HG03469 (cell line): Measurements from ENCODE around the gene KCNJ11.

Experiments used
- ATAC-seq: cut with Tn5 transposase; IDR thresholded peaks from one replicate; pipeline ENCODE4 v1.9.1; 2021; ENCODE audit warnings: mild to moderate bottlenecking, moderate library complexity, moderate number of reproducible peaks; ENCODE audit not compliant: unreplicated experiment

KCNJ11 gene

DNA sequence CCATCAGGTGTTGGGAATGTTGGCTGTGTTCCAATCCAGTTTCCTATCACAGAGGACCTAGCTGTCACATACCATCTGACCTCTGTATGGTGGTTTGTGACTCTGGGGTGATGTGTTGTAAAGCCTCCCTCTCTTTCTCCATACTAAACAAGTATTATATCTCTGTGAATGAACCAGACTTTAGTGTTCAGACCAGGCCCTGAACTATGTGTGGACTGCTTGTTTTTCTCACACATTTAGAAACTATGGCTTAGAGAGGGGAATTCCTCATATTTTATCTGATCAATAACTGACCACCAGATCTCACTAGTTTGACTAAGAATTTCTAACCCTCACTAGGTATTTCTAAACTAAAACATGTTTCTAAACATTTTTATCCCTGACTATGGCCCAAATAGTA is 19.4 kb downstream of the KCNJ11 start:
- ATAC-seq = no peak

DNA sequence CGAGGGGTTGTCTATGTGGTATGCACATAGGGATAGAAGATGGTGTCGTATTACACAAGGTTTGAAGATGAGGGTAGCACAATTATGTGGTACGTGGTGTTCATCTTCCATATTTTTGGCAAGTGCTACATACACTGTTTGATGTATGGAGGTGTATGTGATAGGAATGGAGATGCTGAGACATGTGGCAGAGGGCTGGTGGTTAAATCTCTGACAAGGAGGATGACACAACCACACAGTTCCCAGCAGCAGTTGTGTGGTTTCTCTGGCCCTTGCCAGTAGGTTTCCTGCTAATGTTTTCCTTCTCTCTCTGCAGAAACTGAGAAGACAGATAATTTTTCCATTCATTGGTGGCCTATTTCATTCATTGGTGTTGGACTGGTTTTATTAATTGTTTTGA is 19.9 kb downstream of the KCNJ11 start:
- no peak for ATAC-seq

DNA sequence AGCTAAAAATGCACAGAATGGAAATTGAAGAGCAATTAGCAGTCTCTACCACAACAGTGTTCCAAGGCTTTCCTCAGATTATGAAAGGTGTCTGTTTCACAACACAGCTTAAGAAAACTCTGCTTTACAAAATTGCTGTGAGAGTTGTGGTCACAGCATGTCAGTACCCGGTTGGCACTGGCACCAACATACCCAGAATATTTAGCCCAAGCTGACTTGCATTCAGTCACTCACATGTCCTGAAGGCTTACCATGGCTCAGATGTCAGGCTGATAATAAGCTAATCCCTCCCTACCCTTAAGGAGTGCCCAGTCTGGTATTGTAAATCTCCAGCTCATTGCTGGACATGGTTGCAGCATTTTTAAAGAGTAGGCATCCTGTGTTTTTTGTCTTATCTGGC is 22.0 kb downstream of the KCNJ11 start:
- no peak for ATAC-seq

DNA sequence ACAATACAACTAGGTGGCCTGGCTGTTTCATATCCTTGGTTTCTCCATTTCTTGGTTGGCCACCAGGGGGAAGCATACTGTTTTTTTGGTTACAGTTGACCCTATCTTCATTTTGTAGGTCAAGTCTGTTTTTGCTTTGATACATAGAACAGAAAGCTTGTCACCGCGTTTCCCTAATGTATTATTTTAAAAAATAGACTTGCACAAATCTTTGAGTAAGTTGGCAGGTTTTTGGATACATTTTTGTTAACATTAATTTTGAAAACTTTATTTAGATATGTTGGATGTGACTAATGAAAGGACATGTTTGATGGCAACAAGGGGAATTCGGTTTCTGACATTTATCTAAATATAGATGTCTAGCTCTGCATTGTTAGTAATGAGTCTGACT is 33.9 kb downstream of the KCNJ11 start:
- ATAC-seq = peak; percentile 33

- ATAC-seq = no peak
Observed at GRCh38 chr11:17353821-17354600, 34.4 kb downstream of the KCNJ11 start.

- no peak for ATAC-seq
Observed at GRCh38 chr11:17352950-17353820, 35.3 kb downstream of the KCNJ11 start.

GRCh38 chr11:17351510-17352176 is 36.8 kb downstream of the KCNJ11 start, which contains the start of gene NCR3LG1:
TSS of gene NCR3LG1 (plus strand) at chr11:17351800. CDS start at chr11:17351970, 170 bp downstream.
- no peak for ATAC-seq

DNA sequence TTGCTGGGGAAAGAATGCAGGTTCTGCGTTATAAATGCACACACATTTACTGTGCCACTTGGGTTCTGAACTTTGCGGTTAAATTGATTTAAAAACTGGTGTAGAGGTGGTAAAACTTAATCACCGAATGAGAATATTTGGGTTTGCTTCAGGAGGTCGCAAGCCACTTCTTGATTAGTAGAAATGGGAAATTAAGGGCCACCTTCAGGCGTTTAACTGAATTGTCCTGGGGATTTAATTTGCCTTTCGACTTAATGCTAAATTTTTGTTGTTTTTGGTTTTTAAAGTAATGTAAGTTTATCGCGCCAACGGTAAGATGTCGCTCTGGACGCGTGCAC is 37.3 kb downstream of the KCNJ11 start:
- ATAC-seq = no peak

DNA sequence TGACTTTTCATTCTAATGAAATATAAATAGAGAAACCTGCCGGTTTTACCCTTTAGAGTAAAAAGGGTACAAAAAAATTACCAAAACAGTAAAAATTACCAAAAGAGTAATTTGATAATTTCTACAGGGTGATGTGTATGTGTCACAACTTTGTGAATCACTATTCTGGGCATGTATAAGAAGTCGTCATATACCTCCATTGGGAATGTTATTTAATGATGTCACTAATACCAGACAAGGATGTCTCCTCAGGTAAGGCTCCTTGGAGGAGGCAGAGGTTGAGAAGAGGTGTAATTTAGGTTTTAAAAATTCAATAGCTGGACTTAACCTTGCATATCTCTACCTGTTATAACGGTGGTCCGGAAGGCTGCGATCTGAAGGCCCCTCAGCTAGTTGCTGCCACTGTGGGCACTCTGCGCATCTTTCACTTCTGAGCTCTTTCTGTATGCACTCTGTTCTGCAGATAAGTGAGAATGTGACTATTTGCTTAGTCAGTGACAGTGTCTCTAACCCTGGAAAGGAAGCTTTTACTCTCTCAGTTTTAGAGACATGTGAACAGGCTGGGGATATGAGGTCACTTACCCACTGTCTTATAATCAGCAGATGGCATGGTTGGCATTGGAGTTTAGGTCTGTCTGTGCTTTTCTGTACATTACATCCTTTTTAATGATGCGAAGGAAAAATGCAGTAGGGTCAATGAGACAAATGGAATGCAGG is 37.8 kb downstream of the KCNJ11 start:
- no peak for ATAC-seq

- no peak for ATAC-seq
Observed at GRCh38 chr11:17347676-17348075, 40.8 kb downstream of the KCNJ11 start.

GRCh38 chr11:17343907-17344306 is 44.6 kb downstream of the KCNJ11 start:
- ATAC-seq = no peak

DNA sequence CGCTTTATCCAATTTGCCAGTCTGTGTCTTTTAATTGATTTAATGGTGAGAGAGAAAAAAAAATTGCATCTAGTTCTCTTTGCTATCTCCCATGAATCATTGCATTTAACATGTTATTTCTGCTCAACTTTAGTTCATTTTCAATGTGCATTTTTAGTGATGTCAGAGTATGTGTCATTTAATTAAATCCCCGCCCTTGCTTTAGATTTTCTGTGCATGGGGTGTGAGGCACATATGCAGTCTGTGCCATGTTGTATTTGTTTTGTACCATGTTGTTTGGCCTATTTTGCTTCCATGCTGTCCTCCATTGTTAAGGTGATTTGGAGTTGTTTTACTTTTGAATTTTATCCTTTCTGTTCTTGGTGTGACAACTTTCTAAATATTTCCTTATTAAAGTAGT is 45.2 kb downstream of the KCNJ11 start:
- no peak for ATAC-seq
